Peyer's patch (tissue), 4 donors: ENCODE measurements around the gene PAQR4. TPM values are rescaled to one million over a fixed set of nuclear protein-coding genes. Genes with fewer than 3 reads are reported as not detected.

ENCODE experiments used
- DNase-seq, 3 donors: peaks; one replicate each; pipeline ENCODE4 v3.0.0-alpha.2; 2017 to 2019
- H3K27ac ChIP-seq, 4 donors: fragments of 200-600 bp; sonication (generic); one replicate each; pipeline ENCODE4 v1.5.1; 2016 to 2019
- H3K27me3 ChIP-seq, 2 donors: fragments of 200-600 bp; sonication (generic); one replicate each; pipeline ENCODE4 v1.5.1; 2019
- H3K36me3 ChIP-seq, 3 donors: fragments of 200-600 bp; sonication (generic); one replicate each; pipeline ENCODE4 v1.5.1; 2016 to 2019
- H3K4me1 ChIP-seq, 4 donors: fragments of 200-600 bp; sonication (generic); one replicate each; pipeline ENCODE4 v1.5.1; 2016 to 2019
- H3K4me3 ChIP-seq, 4 donors: fragments of 200-600 bp; sonication (generic); 1 replicate in 3 of 4; 2 replicates in 1 of 4; pipeline ENCODE4 v1.5.1; 2016 to 2019; ENCODE audit warnings: mild to moderate bottlenecking in 1 of 4
- H3K9me3 ChIP-seq, 4 donors: fragments of 200-600 bp; sonication (generic); one replicate each; pipeline ENCODE4 v1.5.1; 2016 to 2019; ENCODE audit warnings: mild to moderate bottlenecking in 1 of 4
- CTCF ChIP-seq, 6 experiments: fragments of 450-650 bp in 4 of 6; fragments of 200-600 bp in 2 of 6; sonication (generic) in 1 of 6; IDR thresholded peaks; one replicate each; pipeline ENCODE4 v1.5.1; 2017 to 2019; ENCODE audit warnings: antibody characterized with exemption in 6 of 6, mild to moderate bottlenecking in 3 of 6, moderate library complexity in 1 of 6
- POLR2A ChIP-seq, 2 donors: fragments of 450-650 bp; IDR thresholded peaks; one replicate each; pipeline ENCODE4 v1.5.1; 2017; ENCODE audit warnings: antibody characterized with exemption in 2 of 2, mild to moderate bottlenecking in 2 of 2, moderate library complexity in 2 of 2
- total RNA-seq, 4 donors: library from RNA; depleted of rRNA; stranded (reverse); fragments of >200 nt; gene quantifications; one replicate each; pipeline ENCODE4 v1.1.0, GENCODE V29; 2016

Gene PAQR4
- total RNA-seq, 4 donors from 2014 or later = 6.3 to 13.2 (median 9.2) TPM

- H3K27ac ChIP-seq = no peak overlapping the region
- no peaks in the 10 kb centered on the region for H3K36me3 ChIP-seq
- TF ChIP-seq CTCF (IDR thresholded peaks at IDR 0.05) = no peak
- TF ChIP-seq POLR2A (IDR thresholded peaks at IDR 0.05) = no peak
- no peak overlapping the region for H3K4me3 ChIP-seq
- H3K4me1 ChIP-seq = peaks cover 0 to 15% (median 7%) of the 10 kb centered on the region in 4 donors
- DNase-seq = no peak
- no peaks in the 10 kb centered on the region for H3K9me3 ChIP-seq
- no peaks in the 10 kb centered on the region for H3K27me3 ChIP-seq
Measured at GRCh38 chr16:3015865-3016521, 46.8 kb downstream of the PAQR4 start.

GRCh38 chr16:3017344-3017743 lies 48.2 kb downstream of the PAQR4 start:
- no peak overlapping the region for H3K4me3 ChIP-seq
- DNase-seq = no peak
- no peak overlapping the region for H3K27ac ChIP-seq
- no peak for TF ChIP-seq CTCF (IDR thresholded peaks at IDR 0.05)
- TF ChIP-seq POLR2A (IDR thresholded peaks at IDR 0.05) = no peak
- H3K27me3 ChIP-seq = no peaks in the 10 kb centered on the region
- H3K4me1 ChIP-seq = peaks cover 0 to 28% (median 17%) of the 10 kb centered on the region in 4 donors
- no peaks in the 10 kb centered on the region for H3K36me3 ChIP-seq
- H3K9me3 ChIP-seq = no peaks in the 10 kb centered on the region

GRCh38 chr16:3017794-3018506 lies 48.8 kb downstream of the PAQR4 start, which contains the start of gene CLDN6:
CLDN6 (minus strand) TSS chr16:3018183; CDS start chr16:3016021, 2,162 bp downstream.
- no peaks in the 10 kb centered on the region for H3K36me3 ChIP-seq
- no peak within 1 kb of the TSS for H3K4me3 ChIP-seq
- DNase-seq = no peak
- no peaks in the 10 kb centered on the region for H3K27me3 ChIP-seq
- H3K4me1 ChIP-seq = peaks cover 5 to 34% (median 23%) of the 10 kb centered on the region in 4 donors
- H3K9me3 ChIP-seq = no peaks in the 10 kb centered on the region
- TF ChIP-seq POLR2A (IDR thresholded peaks at IDR 0.05) = no peak
- TF ChIP-seq CTCF (IDR thresholded peaks at IDR 0.05) = peak in 2 of 6 experiments; percentile 13 to 15
- H3K27ac ChIP-seq = no peak within 1 kb of the TSS

- H3K4me1 ChIP-seq = peaks cover 11 to 45% (median 27%) of the 10 kb centered on the region in 4 donors
- TF ChIP-seq CTCF (IDR thresholded peaks at IDR 0.05) (no peak), POLR2A (IDR thresholded peaks at IDR 0.05) (no peak)
Measured at GRCh38 chr16:3019594-3020246, 50.6 kb downstream of the PAQR4 start.

GRCh38 chr16:3020247-3020603 lies 51.1 kb downstream of the PAQR4 start, which contains the start of gene TNFRSF12A:
TNFRSF12A (plus strand) TSS chr16:3020368; CDS start chr16:3020398, 30 bp downstream.
- peak within 1 kb of the TSS; percentile 59 to 79 (median 66) for H3K4me3 ChIP-seq
- H3K27me3 ChIP-seq = no peaks in the 10 kb centered on the region
- no peaks in the 10 kb centered on the region for H3K36me3 ChIP-seq
- peak; percentile 70 to 91 (median 90) for DNase-seq
- peak; percentile 85 to 86 for TF ChIP-seq POLR2A (IDR thresholded peaks at IDR 0.05)
- TF ChIP-seq CTCF (IDR thresholded peaks at IDR 0.05) = peak in 3 of 6 experiments; percentile 21 to 34 (median 32)
- H3K9me3 ChIP-seq = no peaks in the 10 kb centered on the region
- peak within 1 kb of the TSS; percentile 88 to 99 (median 96) for H3K27ac ChIP-seq
- H3K4me1 ChIP-seq = peaks cover 11 to 49% (median 27%) of the 10 kb centered on the region in 4 donors

More at GRCh38 chr16:3019594-3020246, 50.6 kb downstream of the PAQR4 start:
- H3K4me3 ChIP-seq = peak overlapping the region; percentile 59 to 79 (median 66)
- H3K36me3 ChIP-seq = no peaks in the 10 kb centered on the region
- H3K9me3 ChIP-seq = no peaks in the 10 kb centered on the region
- no peaks in the 10 kb centered on the region for H3K27me3 ChIP-seq
- peak overlapping the region in 3 of 4 donors; percentile 88 to 99 (median 97) for H3K27ac ChIP-seq
- DNase-seq = no peak
